Measurements from ENCODE around the gene MPO. TPM values are rescaled to one million over a fixed set of nuclear protein-coding genes. Genes with fewer than 3 reads are reported as not detected.

The MPO gene
- total RNA-seq, 1 experiment from 2014 or later: not detected

DNA sequence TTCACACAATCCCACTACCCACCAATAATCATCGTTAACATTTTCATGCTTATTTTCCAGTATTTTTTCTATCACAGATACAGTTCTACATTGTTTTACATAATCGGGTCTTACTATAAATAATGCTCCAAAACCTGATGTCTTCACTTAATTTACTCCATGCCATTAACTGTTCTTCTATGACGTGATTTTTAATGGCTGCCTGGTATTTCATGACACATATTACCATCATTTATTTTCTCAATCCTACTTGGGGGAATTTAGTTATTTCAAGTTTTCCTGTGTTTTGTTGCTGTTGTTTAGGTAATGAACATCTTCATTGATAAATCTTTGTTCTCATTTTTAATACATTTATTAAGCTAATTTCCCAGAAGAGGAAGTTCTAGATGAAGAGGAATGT lies 27.7 kb downstream of the MPO start:
- WGBS (ENCODE audit: extremely low coverage, insufficient read length, low lambda C conversion rate): 100% methylated on average over 1 of the region's 3 CpGs
- peaks cover 32% of the 10 kb centered on the region for H3K27me3 ChIP-seq (ENCODE audit: insufficient read depth, low read length)
- H3K27me3 Mint-ChIP-seq (ENCODE audit: low read depth): peaks cover 81% of the 10 kb centered on the region

More for the DNA sequence above, 27.7 kb downstream of the MPO start:
- Histone ChIP-seq H3K27ac (ENCODE audit: insufficient read length, low read depth, low read length) (no peak overlapping the region), H3K9ac (ENCODE audit: extremely low read depth, insufficient read length, low read length) (no peak overlapping the region), H3K9me3 (ENCODE audit: control insufficient read depth, low read depth, low read length) (peaks cover 8% of the 10 kb centered on the region), H2BK5ac (ENCODE audit: insufficient read length, low read length) (no peak overlapping the region), H2BK12ac (ENCODE audit: insufficient read length, low read depth, low read length) (no peak overlapping the region), H4K5ac (ENCODE audit: insufficient read length, low read depth, low read length) (no peak overlapping the region), H3K23ac (ENCODE audit: insufficient read length, low read depth, low read length) (no peak overlapping the region), H3K18ac (ENCODE audit: insufficient read length, low read depth, low read length) (no peak overlapping the region), H2AFZ (ENCODE audit: low read length) (no peak overlapping the region), H4K8ac (replicated peaks; ENCODE audit: insufficient read length, low read depth, low read length) (no peak overlapping the region), H2BK120ac (ENCODE audit: low read depth, low read length, poor library complexity, severe bottlenecking) (no peak overlapping the region), H3K23me2 (ENCODE audit: insufficient read length, low read depth, low read length, poor library complexity, severe bottlenecking) (peaks cover 8% of the 10 kb centered on the region), H4K91ac (ENCODE audit: insufficient read length, low read depth, low read length) (no peak overlapping the region), H2BK15ac (ENCODE audit: low read depth, low read length) (no peak overlapping the region), H4K20me1 (ENCODE audit: control insufficient read depth, insufficient read depth, insufficient read length) (no peaks in the 10 kb centered on the region), H3K14ac (ENCODE audit: insufficient read depth, low read length) (no peak overlapping the region), H3K4me2 (ENCODE audit: insufficient read depth, insufficient read length, low read length) (no peak overlapping the region), H3T11ph (ENCODE audit: low read length) (no peak overlapping the region), H3K79me2 (ENCODE audit: insufficient read depth, low read length) (no peaks in the 10 kb centered on the region), H3K79me1 (ENCODE audit: insufficient read depth, low read depth, low read length, poor library complexity, severe bottlenecking) (no peaks in the 10 kb centered on the region), H3K4ac (ENCODE audit: low read depth, low read length) (no peak overlapping the region), H3K56ac (ENCODE audit: insufficient read length, low read depth, low read length) (no peak overlapping the region), H2AK5ac (ENCODE audit: insufficient read length, low read length) (no peak overlapping the region), H3K4me1 (ENCODE audit: insufficient read depth, low read length) (no peaks in the 10 kb centered on the region; the same call in 1 of the 2 replicates), H2BK20ac (ENCODE audit: low read depth, low read length, poor library complexity, severe bottlenecking) (no peak overlapping the region)
- Mint-ChIP-seq H3K27ac (no peak overlapping the region), H3K4me1 (peaks cover 5 to 13% of the 10 kb centered on the region in 2 experiments), H3K36me3 (ENCODE audit: insufficient read depth in 1 of 3, low read depth in 3 of 3) (peaks cover 0 to 6% (median 6%) of the 10 kb centered on the region in 3 experiments; a peak in 4 of 7 replicates), H3K9me3 (peaks cover 9% of the 10 kb centered on the region in 2 experiments), H3K4me3 (no peak overlapping the region)
- DNase-seq: no peak
- TF ChIP-seq, protein P1, sequence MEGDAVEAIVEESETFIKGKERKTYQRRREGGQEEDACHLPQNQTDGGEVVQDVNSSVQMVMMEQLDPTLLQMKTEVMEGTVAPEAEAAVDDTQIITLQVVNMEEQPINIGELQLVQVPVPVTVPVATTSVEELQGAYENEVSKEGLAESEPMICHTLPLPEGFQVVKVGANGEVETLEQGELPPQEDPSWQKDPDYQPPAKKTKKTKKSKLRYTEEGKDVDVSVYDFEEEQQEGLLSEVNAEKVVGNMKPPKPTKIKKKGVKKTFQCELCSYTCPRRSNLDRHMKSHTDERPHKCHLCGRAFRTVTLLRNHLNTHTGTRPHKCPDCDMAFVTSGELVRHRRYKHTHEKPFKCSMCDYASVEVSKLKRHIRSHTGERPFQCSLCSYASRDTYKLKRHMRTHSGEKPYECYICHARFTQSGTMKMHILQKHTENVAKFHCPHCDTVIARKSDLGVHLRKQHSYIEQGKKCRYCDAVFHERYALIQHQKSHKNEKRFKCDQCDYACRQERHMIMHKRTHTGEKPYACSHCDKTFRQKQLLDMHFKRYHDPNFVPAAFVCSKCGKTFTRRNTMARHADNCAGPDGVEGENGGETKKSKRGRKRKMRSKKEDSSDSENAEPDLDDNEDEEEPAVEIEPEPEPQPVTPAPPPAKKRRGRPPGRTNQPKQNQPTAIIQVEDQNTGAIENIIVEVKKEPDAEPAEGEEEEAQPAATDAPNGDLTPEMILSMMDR (conservative IDR thresholded peaks at IDR 0.05): no peak
